GM10266 (cell line): ENCODE data around the gene AFF2.

Experiments used
- DNase-seq: peaks from one replicate; pipeline ENCODE4 v3.0.0; 2012; ENCODE audit errors: extremely low spot score
- CTCF ChIP-seq: IDR thresholded peaks from 2 replicates; pipeline ENCODE4 v1.5.1; 2012; ENCODE audit warnings: mild to moderate bottlenecking, low read depth; ENCODE audit not compliant: control insufficient read depth, insufficient read depth; ENCODE audit errors: missing control alignments

AFF2 gene

GRCh38 chrX:148495176-148495575 is 5.2 kb upstream of the AFF2 start:
- no peak for TF ChIP-seq CTCF
- DNase-seq = no peak

GRCh38 chrX:148498067-148498466 is 2.4 kb upstream of the AFF2 start:
- no peak for TF ChIP-seq CTCF
- no peak for DNase-seq

GRCh38 chrX:148499638-148500422 is 587 bp upstream of the AFF2 start:
- DNase-seq = no peak
- no peak for TF ChIP-seq CTCF

- no peak for DNase-seq
- TF ChIP-seq CTCF = no peak
These were observed 1.1 kb downstream of the AFF2 start for GRCh38 chrX:148501386-148502066.

- DNase-seq = no peak
- TF ChIP-seq CTCF = no peak
These were observed 4.1 kb downstream of the AFF2 start for GRCh38 chrX:148504506-148504905.

GRCh38 chrX:148507418-148507817 is 7.0 kb downstream of the AFF2 start:
- no peak for TF ChIP-seq CTCF
- DNase-seq = no peak

GRCh38 chrX:148512453-148512852 is 12.0 kb downstream of the AFF2 start:
- no peak for DNase-seq
- no peak for TF ChIP-seq CTCF
